GM10847 (cell line): ENCODE data around the gene FMNL1.
A peak's percentile ranks its signal among the peaks of the same experiment; 100 is the strongest.

Experiments used
- POLR2A ChIP-seq: IDR thresholded peaks from 2 replicates; pipeline ENCODE4 v1.6.1; 2011; ENCODE audit not compliant: insufficient read length; ENCODE audit errors: extremely low read depth

Gene FMNL1

GRCh38 chr17:45201457-45201856 is 20.2 kb upstream of the FMNL1 start:
- no peak for TF ChIP-seq POLR2A

DNA sequence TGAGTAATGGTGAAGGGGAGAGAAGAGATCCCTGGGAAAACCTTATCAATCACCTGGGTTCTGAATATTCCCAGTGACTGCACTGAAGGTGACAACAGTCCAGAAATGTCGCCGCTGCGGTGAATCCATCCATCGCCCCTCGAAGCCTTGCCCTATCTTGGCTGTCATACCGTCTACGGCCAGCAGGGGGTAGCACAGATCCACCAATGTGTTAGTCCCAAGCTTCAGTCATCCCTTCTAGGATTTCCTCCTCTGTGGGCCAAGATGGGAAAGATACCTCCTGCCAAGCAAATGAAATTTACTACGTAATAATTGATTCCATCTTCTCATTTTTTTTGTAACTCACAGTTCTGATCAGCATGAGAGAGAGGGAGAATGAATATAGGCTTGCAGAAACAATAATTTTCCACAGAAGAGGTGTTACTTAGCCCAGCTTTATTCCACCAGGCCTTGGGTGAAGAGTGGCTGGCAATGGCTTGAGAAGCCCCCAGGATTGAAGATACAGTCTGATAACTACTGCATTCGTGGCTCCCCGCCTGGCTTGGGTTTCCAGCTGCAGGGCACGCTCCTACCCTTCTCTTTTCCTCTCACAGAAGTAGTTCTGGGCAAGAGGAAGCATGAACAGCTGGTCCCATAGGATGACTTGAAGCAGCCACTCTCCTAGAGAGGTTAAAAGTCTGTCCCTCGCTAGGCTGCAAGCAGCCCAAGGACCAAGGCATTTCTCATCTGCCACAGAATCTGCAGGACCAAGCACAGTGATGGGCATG is 2.6 kb upstream of the FMNL1 start:
- no peak for TF ChIP-seq POLR2A

GRCh38 chr17:45220079-45220478 is 1.6 kb upstream of the FMNL1 start:
- no peak for TF ChIP-seq POLR2A

DNA sequence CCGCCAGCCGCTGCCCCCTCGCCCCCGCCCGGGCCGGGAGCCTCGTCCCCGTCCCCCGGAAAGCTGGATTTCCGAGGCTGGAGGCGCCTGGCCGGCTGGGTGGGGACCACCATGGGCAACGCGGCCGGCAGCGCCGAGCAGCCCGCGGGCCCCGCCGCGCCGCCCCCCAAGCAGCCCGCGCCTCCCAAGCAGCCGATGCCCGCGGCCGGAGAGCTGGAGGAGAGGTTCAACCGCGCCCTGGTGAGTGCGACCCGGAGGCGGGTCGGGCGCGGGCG is 266 bp downstream of the FMNL1 start:
- TF ChIP-seq POLR2A = no peak

- TF ChIP-seq POLR2A = peak; percentile 31
Observed at GRCh38 chr17:45222289-45222995, 757 bp downstream of the FMNL1 start.

GRCh38 chr17:45222996-45223538 is 1.4 kb downstream of the FMNL1 start:
- no peak for TF ChIP-seq POLR2A

DNA sequence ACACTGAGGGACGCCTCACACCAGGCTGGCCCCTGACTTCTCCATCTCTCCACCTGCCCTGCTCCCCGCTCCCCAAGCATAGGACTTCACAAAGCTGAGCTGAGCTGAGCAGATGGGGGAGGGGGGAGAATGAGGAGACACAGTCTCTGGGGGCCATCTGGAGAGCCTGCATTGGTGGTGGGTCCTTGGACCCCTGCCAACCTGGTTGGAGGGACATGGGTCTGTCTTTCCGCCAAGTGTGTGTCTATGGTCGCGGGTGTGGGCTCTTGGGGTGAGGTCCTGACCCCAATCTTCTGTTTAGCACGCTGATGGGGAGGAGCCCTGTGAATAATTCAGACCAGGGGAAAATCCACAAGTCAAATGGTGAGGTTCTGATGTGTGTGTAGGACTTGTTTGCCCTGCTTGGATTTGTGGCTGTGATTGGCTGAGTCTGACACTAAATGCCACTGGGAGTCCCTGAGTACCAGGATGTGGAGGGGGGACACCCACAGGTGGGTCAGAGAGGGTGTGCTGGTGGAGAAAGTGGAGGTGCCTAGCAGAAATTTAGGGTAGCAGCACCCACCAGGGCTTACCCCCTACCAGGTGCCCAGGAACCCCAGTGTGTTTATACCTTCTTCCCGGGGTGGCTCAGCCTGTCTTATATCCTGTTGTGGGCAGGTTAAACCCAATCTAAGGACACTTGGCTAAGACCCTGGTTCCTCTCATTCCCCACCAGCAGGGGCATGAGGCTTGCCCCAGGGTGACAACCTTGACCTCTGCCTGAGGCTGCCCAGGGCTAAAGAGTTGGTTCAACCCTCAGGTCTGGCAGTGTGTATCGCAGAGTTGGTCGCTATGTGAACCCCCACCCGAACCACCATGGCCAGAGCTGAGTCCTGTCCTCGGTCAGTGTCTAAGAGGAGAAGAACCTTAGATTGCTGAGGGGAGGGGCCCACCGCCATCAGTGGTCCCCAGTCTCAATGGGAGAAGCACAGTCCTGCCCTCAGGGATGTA is 2.1 kb downstream of the FMNL1 start:
- TF ChIP-seq POLR2A = no peak

- no peak for TF ChIP-seq POLR2A
Observed at GRCh38 chr17:45224671-45225050, 3.0 kb downstream of the FMNL1 start.

DNA sequence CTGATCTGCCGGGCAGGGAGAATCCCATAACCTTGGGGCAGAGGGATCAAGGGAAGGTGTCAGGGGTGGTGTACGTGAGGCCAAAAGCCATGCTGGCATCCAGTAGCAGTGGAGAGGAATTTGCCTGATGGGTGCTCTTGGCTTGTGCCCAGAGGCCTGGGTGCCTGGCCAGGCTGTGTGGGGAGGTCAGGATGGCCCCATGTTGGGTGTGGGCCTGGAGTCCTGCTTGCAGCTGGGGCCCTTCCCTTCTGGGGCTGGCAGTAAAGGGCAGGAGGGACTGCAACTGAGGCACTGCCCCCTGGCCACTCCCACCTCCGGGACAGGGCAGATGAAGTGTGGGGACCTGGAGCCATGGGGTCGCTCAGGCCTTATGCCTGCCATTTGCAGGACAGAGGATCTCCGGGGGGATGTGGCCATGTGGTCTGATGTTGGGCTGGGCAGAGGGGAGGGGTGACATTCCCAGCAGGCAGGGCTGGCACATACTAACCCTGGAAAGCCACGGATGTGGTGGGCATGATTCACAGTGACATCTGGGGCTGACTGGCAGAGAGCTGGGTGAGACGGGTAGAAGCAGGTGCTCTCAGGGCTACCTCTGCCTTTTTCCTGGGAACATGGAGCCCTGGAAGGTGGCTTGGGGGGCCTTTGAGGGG is 3.5 kb downstream of the FMNL1 start:
- no peak for TF ChIP-seq POLR2A

GRCh38 chr17:45225964-45226530 is 4.4 kb downstream of the FMNL1 start:
- peak; percentile 93 for TF ChIP-seq POLR2A

- no peak for TF ChIP-seq POLR2A
Observed at GRCh38 chr17:45226576-45226975, 4.9 kb downstream of the FMNL1 start.

DNA sequence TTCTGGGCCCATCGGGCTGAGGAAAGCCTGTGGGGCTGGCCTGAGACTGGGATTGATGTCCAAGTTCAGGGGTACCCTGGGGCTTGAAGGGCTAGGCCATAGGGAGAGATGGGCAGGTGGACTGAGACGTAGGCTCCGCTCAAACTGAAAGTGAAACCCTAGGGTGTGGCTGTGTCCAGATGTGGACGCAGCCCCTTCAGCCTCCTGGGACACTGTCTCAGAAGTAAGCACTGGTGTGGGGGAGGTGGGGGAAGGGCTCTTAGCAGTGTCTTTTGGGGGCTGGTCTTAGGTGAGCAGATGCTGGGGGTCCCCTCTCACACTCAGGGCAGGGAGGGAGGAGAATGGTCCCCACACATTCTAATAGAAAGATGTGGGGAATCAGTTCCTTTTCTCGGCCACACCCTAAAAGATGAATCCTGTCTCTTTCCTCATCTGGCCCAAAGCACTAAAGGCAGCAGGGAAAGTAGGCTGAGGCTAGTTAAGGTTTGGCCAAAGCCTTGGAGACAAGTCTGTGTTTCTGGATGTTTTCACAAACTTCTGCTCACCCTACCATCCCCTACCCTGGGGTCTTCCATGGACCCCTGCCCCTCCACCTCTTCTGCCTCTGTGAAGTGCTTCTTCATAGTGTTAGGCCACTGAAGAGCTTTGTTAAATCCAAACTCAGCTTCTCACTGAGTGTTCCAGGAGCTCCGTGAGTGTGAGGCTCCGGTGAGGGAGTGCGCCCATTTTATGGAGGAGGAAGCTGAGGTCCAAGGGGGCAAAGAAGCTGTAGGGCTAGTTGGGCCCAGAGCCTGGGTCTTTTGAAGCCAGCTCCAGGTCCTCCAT is 5.6 kb downstream of the FMNL1 start:
- TF ChIP-seq POLR2A = peak; percentile 35

DNA sequence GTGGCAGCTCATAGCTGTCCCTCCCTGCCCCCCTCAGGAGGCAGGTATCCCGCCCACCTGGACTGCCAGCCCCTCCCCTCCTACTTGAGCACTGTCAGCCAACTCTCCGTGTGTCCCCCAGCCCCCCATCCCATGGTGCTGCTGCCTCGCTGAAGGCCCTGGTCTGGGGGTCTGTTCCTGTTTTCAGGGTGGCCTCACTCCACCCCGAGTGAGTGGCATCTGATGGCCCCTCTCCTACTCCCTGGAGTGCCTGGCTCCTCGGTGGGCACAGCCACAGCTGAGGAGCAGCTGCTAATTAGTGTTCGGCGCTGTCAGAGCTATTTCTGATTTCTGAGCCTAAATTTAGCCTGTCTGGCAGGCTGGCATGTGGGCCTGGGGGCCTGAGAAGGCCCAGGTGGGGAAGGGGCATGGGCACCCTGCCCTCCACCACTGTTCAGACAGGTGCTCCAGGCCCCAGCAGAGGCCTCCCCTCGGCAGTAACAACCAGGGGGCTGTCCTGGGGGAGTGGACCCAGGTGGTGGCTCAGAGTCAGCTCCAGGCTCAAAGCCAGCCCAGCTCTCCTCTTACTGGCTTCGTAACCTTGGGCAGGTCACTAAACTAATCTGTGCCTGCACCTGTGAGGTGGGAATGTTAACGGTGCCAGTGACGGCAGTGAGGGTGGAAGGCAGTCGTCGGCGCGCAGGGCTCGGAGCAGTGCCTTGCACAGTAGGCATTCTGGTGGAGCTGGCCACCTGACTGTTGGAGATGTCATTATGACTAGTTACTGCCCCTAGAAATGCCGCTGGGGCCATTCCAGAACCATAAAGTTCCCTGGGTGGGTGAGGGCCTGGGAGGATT is 6.5 kb downstream of the FMNL1 start:
- TF ChIP-seq POLR2A = no peak
